Bronchial smooth muscle cell (primary cell): ENCODE results near the gene SLC5A9. TPM values are rescaled to one million over a fixed set of nuclear protein-coding genes. Genes with fewer than 3 reads are reported as not detected.

Experiments used
- total RNA-seq: library from RNA; depleted of rRNA; stranded (reverse); fragments of >200 nt; gene quantifications from 2 replicates; pipeline ENCODE4 v1.2.1, GENCODE V29; 2014

The SLC5A9 gene
- total RNA-seq: not detected in 2 replicates

DNA sequence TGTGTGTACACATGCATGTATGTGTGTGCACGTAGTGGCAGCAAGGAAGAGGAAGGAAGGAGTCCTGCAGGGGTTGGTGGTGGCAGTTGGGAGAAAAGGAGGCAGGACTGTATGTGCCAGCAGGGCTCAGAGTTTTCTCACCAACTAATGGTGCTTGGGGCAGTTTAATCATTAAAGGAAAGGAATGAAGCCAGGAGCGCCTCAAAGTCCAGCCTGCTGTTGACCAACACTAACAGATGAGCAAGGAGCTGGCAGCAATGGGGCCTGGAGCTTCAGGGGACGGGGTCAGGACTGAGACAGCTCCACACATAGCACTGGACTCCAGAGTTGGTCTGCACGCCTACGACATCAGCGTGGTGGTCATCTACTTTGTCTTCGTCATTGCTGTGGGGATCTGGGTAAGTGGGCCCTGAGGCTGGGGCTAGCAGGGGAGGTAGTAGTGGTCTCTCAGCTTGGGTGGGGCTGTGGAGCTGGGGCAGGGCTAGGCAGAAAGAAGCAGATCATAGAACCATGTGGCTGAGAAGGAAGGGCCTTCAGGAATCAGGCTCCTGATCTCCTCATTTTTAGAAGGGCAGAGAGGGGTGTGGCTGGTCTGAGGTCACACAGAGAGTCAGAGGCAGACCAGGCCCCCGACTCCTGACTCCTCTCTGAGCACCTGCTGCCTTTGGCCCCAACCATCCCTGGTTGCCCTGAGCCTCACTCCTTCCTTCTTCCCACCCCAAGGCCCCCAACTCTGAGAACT, at the start of gene SLC5A9:
TSS of gene SLC5A9 (plus strand) at position 216 of the 742 bp plus-strand sequence. CDS start at position 237, 21 bp downstream.

Other genes starting within 250 kb of the SLC5A9 start
- gene TRABD2B, start 225.3 kb upstream of the SLC5A9 start, total RNA-seq: under 0.01 TPM in 1 of 2 replicates, not detected in the other
- gene SPATA6, start 249.5 kb downstream of the SLC5A9 start, total RNA-seq: 5.3 and 7.9 TPM in 2 replicates